ENCODE measurements around the gene EPHA6.

EPHA6 gene

DNA sequence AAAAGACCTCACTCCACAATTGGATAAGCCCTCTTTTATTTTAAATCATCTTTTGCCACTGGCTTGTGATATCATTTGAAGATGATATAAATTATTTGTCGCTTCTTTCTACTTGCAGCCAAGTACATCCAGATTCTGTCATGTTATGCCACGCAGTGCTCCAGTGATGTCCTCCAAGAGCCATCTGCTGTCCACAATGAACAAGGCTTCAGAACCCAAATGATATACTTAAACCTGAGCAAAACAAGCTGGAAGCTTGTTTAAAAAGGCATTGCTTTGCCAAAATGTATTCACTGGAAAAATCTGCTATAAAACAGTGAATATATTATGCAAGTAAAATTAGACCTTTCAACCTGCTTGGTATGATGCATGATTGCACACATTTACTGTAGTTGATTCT lies 891.4 kb downstream of the EPHA6 start:
- no peak for DNase-seq (ENCODE audit: low read depth, low spot score)
- H3K4me3 ChIP-seq (ENCODE audit: low read length), result no peak overlapping the region

DNA sequence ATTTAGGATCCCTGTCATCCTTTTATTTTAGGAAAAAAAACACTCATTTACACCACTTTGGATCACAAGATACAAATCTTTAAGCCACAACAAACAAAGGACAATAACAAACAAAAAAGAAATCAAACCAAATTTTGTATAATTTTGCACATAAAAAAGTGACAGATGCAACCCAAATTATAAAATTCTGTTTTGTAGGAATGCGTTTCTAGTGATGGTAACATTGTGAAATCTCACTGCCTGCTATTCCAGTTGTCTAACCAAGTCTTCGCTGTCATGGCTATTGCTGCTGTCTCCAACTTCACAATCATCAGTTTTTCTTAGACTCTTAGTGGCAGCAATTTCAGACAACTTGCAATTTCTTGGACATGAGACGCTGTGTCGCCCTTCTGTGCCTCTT lies 891.8 kb downstream of the EPHA6 start:
- no peak overlapping the region for H3K4me3 ChIP-seq (ENCODE audit: low read length)
- no peak for DNase-seq (ENCODE audit: low read depth, low spot score)

DNA sequence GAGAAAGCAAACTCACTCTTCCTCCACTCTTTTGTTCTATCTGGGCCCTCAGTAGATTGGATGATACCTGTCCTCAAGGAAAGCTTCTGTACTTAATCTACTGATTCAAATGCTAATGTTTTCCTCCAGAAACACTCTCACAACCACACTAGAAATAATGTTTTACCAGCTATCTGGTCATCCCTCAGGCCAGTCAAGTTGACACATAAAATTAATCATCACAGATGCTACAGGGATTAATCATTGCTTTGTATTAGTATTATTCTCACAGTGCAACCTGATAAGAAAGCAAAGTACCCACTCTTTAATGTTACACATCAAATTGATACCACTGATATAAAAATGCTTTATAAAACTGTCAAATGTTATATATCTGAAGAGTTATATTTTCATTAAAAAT lies 897.3 kb downstream of the EPHA6 start:
- H3K4me3 ChIP-seq (ENCODE audit: low read length), result no peak overlapping the region
- DNase-seq (ENCODE audit: low read depth, low spot score), result no peak

DNA sequence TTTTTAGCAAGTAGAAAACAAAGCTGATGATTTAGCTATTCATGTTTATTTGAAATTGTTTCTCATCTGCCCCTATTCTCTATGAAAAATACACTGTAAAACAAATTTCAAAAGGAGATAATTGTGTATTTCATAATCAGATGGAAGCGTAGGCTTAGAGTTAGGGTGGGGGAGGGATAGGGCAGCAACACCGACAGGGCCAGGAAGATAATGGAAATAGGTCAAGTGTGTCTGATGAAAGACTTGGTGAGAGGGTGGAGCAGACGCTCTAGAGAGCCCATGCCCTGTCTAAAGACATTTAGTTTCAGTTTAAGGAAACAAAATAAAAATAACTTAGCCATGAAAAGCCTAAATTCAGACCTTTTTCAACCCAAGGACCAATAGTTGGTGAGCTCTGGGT lies 898.5 kb downstream of the EPHA6 start:
- H3K4me3 ChIP-seq (ENCODE audit: low read length), result no peak overlapping the region
- no peak for DNase-seq (ENCODE audit: low read depth, low spot score)

DNA sequence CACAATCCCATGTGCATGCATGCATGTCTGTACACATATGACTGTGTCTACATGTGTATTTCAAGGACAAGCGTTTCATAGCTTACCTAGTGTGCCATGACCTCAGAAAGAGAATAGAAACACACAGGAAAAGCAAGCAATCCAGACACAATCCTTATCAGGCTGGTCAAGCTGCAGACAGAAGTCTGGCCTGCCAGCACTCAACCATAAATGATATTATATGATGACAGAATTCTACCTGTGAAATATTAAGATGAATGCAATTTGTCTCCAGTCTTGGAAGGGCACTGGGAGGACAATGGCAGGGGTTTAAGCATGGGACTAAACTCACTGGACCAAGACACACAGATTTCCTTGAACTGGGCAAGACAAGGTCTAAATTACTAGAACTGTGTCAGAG lies 899.2 kb downstream of the EPHA6 start:
- no peak for DNase-seq (ENCODE audit: low read depth, low spot score)

DNA sequence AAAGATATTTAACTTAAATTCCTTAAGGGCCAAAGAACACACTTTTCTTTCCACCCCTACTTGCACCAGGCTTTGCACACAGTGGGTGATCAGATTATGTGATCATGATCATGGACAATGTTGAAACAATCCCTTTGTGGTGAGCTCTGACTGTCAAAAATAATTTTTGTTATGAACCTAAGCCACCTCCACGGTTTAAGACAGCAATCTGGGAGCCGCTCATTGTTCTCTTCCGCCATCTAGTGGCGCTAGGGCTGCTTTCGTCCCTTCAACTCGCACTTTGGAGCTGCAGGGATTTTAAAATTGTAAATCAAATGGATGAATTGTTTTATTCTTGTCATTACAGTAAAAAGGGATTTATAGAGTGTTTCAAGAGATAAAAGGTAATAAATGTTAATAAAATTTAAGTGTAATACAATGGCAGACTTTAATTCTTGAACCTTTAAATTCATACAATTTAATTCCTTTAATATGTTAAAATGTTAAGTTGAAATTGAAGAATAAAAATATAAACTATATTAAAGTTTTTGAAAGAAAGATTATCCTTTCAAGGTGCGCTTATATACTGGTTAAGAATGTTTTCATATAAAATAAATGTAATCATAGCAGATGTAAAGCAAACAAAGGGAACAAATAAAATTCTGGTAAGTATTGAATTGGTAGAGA lies 904.9 kb downstream of the EPHA6 start:
- DNase-seq (ENCODE audit: low read depth, low spot score), result peak; percentile 46
- no peak overlapping the region for H3K4me3 ChIP-seq (ENCODE audit: low read length)

More for the DNA sequence above, 899.2 kb downstream of the EPHA6 start:
- no peak overlapping the region for H3K4me3 ChIP-seq (ENCODE audit: low read length)

DNA sequence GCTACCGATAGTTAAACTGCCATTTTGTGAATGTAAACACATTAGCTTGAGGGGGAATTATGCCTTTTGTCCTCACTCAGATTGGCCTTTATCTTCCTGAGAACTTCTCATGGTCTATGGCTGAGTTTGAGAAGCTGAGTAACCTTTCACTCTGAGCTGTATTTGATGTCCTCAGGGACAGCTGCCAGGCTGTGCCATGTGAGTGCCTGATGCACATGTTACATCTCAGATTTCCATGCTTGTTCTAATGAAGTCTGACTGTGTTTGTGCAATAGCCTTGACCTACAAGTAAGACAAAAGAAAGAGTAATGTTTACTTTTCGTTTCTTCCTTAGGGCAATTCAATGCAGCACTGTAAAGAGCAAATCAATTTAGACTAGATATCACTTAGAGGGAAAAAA lies 906.0 kb downstream of the EPHA6 start:
- H3K4me3 ChIP-seq (ENCODE audit: low read length), result no peak overlapping the region
- no peak for DNase-seq (ENCODE audit: low read depth, low spot score)

DNA sequence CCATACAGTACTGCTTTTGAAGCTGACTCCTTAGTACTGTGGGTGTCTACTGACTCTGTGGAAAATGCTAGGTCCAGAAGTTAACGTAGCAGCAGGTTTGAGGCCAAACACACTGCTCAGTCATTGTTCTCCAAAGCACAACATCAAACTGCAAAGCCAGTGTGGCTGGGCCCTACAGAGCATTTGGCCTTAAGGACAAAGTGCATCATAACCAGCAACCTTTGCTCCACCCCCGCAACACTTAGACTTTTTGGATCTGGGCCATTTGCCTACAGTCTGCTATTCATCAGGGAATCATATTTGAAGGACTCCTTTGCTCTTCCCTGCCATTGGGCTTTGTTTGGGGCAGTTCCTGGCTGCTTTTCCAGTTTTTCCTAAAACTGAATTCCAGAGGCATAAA lies 907.1 kb downstream of the EPHA6 start:
- H3K4me3 ChIP-seq (ENCODE audit: low read length), result no peak overlapping the region
- DNase-seq (ENCODE audit: low read depth, low spot score), result no peak

DNA sequence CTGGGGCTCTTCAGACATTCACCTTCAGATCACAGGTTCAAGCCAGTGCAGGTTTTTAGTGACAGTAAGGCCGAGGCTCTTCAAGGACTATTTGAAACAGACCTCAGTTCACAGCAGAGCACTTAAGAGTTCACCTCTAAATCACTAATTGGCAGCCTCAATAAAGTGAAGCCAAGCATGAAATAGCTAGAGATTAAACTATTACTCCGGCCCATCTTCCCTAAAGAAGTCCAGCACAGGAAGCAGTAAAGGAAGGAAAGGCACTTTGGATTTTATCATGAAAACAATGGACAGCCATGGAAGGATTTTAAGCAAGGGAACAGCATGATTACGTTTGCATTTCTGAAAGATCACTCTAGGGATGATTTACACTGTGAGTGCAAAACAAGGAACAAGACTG lies 922.5 kb downstream of the EPHA6 start:
- no peak overlapping the region for H3K4me3 ChIP-seq (ENCODE audit: low read length)
- no peak for DNase-seq (ENCODE audit: low read depth, low spot score)

DNA sequence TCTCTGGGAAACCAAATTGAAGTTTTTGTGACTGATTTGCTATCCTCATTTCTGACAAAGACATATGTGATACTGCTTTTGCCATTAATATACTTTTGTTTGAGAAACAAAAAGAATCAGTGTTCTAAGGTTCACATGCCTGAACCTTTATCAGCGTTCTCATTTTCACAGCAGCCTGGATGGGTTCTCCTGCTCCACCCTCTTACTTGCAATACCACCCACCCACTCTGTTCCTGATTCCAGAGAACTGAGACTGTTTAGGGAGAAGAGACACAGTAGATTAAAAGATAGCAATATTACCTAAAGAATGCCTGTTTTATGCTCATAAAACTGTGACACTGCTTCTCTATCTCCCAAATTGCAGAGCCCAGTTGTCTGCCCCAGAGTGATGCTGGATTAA lies 924.4 kb downstream of the EPHA6 start:
- no peak for DNase-seq (ENCODE audit: low read depth, low spot score)
- H3K4me3 ChIP-seq (ENCODE audit: low read length), result no peak overlapping the region

DNA sequence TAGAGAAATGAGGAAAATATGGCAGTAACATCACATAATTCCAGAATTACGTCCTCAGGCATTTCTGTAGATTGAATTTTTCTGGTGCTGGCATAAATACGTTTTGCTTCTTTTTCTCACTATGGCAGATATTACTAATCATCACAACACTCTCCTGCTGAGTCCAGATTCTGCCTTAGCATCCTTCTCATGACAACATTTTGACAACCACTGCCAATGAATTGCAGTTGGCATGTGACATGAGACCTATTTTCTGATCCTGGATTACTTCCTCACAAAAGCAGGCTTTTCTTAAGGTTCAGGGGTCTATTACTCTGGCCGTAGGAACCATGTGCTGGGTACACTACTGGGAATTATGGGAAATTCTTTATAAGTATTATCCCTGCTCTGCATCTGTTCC lies 927.6 kb downstream of the EPHA6 start:
- H3K4me3 ChIP-seq (ENCODE audit: low read length), result no peak overlapping the region
- DNase-seq (ENCODE audit: low read depth, low spot score), result no peak

DNA sequence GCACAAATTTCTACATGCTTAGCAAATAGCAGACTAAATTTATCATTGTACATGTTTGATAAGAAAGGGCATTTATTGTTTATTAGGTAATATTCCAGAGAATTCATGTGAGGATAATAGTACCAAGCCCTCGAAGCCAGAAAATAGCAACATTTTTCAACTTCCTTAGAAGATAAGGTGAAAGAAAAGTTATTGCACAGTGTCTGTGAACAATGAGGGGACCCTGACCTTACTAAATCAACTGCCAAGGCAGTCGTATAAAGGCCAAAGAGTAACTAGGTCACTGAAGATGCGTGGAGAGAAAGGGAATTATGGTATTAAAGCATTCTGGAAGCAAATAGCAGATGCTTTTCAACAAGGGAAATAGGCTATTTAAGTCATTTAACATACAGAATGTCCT lies 929.9 kb downstream of the EPHA6 start:
- no peak for DNase-seq (ENCODE audit: low read depth, low spot score)
- no peak overlapping the region for H3K4me3 ChIP-seq (ENCODE audit: low read length)

DNA sequence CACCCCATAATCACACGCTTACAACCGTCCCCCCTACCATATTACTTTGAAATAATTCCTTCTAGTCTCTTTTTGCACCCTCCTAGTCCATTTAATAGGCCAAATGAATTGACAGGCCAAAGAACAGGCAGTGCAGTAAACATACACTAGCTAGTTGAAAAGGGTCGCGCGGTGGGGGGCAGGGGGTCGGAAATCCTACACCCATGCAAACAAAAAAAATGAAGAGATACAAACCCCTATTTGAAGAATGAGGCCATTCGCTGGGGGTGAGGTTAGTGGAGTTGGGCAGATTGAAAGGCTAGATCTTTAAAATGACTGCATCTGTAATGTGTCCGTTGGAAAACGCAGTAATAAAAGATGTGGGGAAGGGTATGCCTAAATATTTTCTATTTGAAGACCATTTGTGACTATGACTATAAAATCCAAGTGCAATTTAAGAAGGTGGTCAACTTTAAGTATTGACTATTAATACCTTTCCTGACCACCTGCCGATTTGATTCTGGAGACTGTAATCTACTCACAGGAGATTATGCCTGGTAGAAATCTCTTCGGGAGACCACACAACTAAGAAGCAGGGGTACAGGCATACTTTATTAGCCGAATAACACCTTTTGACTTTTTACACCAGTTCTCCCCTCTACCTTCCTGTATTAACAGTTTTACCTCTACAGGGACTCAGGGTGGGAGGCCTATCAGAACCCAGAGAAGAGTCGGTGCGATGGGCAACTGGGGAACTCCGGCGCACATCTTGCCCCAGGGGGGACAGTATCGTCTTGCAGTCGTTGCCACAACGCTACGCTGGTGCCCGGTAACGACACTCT lies 949.4 kb downstream of the EPHA6 start:
- H3K4me3 ChIP-seq (ENCODE audit: low read length), result peak overlapping the region; percentile 74
- DNase-seq (ENCODE audit: low read depth, low spot score), result no peak

DNA sequence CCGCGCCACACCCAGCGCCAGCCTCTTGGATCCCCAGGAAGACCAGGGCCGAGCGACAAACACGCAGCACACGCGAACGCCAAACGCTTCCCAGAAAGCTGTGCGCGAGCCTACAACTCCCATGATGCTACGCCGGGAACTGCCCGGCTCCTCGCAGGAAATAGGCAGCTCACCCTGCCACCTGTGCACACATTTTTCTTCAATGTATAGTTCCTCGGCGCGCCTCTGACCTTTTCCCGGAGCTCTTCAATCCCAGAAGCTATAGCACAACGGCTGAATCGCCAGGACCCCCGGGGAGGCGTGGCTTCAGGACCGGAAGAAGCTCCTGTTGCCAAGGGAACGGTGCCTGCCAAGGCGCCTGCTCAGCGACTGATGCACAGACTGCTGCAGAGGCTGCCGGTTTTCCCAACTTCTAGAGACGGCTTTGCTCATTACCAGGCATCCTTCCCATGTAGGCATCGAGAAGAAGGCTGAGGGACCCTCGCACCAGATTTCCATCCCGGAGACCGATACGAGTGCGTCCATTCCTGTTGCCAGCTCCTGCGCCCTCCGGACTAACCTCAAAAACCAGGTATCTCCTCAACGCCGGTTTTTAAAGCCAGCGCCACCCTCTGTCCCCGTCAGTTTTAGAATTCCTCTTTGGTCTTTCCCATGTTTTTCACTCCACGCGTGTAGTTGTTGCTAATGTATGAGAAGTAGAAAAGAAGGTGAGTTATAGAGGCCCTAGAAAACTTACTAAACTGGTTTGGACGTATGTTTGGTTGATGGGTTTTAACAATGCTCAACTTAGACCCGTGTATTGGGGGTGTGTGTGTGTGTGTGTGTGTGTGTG lies 950.2 kb downstream of the EPHA6 start, which contains the start of gene ARL6:
ARL6 (plus strand) TSS at position 352 of the 832 bp plus-strand sequence. CDS start 3,350 bp downstream, outside the sequence.
- DNase-seq (ENCODE audit: low read depth, low spot score), result peak; percentile 67
- peak within 1 kb of the TSS; percentile 74 for H3K4me3 ChIP-seq (ENCODE audit: low read length)

DNA sequence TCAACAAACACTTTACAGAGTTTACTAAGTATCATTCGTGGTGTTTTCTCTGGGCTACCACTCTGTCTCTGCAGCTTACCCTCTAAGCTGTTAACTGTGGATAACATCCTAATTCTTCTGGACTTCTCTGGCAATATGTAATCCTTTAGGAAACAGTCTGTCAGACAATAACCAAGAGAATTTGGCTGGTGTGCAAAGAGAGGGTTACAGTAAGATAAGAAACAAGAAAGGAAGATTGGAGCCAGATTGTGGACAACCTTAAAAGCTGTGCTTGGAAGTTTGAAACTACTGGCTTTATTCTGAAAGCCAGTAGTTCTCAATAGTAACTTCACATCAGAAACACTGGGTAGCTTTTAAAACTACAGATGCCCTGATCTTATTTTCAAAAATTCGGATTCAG lies 950.9 kb downstream of the EPHA6 start:
- no peak for DNase-seq (ENCODE audit: low read depth, low spot score)
- H3K4me3 ChIP-seq (ENCODE audit: low read length), result peak overlapping the region; percentile 74

DNA sequence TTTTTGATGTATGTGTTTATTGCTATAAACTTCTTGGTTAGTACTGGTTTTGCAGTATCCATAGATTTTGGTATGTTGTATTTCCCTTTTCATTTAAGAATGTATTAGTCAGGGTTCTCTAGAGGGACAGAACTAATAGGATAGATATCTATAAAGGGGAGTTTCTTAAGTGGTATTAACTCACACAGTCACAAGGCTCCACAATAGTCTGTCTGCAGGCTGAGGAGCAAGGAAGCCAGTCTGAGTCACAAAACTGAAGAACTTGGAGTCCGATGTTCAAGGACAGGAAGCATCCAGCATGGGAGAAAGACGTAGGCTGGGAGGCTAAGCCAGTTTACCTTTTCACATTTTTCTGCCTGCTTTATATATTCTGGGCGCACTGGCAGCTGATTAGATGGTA lies 958.5 kb downstream of the EPHA6 start:
- no peak for DNase-seq (ENCODE audit: low read depth, low spot score)
- H3K4me3 ChIP-seq (ENCODE audit: low read length), result no peak overlapping the region

DNA sequence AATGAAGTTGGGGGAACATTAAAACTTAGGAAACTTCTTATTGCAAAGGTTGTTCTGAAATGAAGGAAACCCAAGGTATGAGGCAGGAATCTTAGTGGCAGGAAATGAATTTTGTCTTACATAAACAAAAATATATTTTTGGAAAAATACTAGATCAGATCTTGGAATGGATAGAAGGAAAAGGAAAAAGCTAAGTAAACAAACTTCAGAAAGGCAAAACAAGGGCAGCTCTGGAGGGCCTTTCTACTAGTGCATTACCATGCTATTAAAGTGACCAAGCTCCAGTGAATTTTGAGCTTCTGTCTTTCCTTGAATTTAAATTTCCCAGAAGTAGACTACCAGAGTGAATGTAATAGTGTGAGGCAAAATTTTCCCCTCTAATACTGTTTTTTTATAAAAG lies 963.8 kb downstream of the EPHA6 start:
- DNase-seq (ENCODE audit: low read depth, low spot score), result no peak
- H3K4me3 ChIP-seq (ENCODE audit: low read length), result no peak overlapping the region

DNA sequence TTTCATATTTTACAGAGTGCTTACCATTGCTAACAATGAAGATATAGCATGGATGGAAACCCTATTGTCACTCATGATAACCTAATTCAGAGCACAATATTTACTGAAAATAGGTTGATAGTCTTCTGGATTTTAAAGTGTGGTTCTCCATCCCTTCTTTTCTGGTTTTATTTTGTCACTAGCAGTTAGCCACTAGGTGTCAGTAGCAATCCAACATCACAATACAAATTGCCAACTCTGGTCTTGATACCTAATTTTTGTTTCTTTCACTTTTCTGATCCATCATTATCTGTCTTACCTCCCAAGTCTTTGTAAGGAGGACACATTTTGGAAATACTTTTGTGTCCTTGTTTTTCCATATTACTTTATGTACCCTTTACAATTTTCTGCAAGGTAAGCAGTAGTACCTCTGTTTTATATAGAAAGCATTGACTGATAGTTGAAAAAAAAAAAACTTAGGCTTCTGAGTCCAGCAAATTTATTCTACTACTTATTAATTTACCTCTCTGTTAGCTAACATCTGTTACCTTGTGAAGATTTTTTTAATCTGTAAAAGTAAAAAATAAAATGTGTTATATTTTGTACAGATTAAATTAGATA lies 979.1 kb downstream of the EPHA6 start:
- H3K4me3 ChIP-seq (ENCODE audit: low read length), result no peak overlapping the region
- peak; percentile 52 for DNase-seq (ENCODE audit: low read depth, low spot score)

DNA sequence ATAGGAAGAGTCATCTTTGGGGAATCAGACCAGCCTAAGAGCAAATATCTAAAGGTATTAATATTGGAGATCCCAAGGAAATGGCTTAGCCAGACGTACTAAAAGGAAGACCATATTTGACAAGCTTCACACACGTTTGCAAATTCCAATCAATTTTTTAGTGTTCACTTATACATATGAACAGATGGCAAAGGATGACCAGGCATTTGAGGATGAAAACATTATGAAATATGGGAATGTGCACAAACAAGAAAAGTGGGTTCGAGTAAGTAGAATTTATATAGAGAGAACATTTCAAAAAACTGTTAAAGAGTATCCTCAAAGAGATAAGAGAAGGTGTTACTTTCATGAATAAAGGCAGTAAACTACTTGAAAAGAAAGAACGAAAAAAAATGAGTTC lies 981.6 kb downstream of the EPHA6 start:
- H3K4me3 ChIP-seq (ENCODE audit: low read length), result no peak overlapping the region
- no peak for DNase-seq (ENCODE audit: low read depth, low spot score)

Data from Jurkat, Clone E6-1 (cell line).